IgD-negative memory B cell (primary cell): ENCODE results near the gene UBE2V1. TPM values are rescaled to one million over a fixed set of nuclear protein-coding genes. Genes with fewer than 3 reads are reported as not detected.
"Not testable (repeated sequence)": the region's sequence is repeated elsewhere in the genome, so short reads cannot be mapped to it uniquely, and the experiment has no call there.

ENCODE experiments used
- H3K27ac Mint-ChIP-seq, 3 donors: one replicate each; pipeline ENCODE4 v1.8.0; 2020 to 2022; ENCODE audit warnings: mild to moderate bottlenecking in 3 of 3, mixed read lengths in 3 of 3, moderate library complexity in 1 of 3
- H3K27me3 Mint-ChIP-seq: one replicate; pipeline ENCODE4 v1.8.0; 2021; ENCODE audit warnings: mixed read lengths
- H3K36me3 Mint-ChIP-seq: one replicate; pipeline ENCODE4 v1.8.0; 2020; ENCODE audit warnings: mild to moderate bottlenecking, mixed read lengths
- H3K4me1 Mint-ChIP-seq, 3 donors: one replicate each; pipeline ENCODE4 v1.8.0; 2020 to 2022; ENCODE audit warnings: mixed read lengths in 3 of 3, mild to moderate bottlenecking in 1 of 3
- H3K4me3 Mint-ChIP-seq, 4 donors: one replicate each; pipeline ENCODE4 v1.8.0; 2020 to 2022; ENCODE audit warnings: mild to moderate bottlenecking in 4 of 4, mixed read lengths in 4 of 4, moderate library complexity in 3 of 4
- H3K9me3 Mint-ChIP-seq, 3 donors: one replicate each; pipeline ENCODE4 v1.8.0; 2020 to 2021; ENCODE audit warnings: mixed read lengths in 3 of 3, mild to moderate bottlenecking in 1 of 3
- polyA plus RNA-seq: library from polyadenylated mRNA; unstranded; fragments of 300-500 nt; fragmentation: Illumina TruSeq; gene quantifications from one replicate; pipeline ENCODE4 v1.2.3, GENCODE V29; 2021

Gene UBE2V1
- polyA plus RNA-seq, 1 donor from 2014 or later = 125 TPM

GRCh38 chr20:50141811-50142561 is 29.0 kb upstream of the UBE2V1 start:
- H3K4me1 Mint-ChIP-seq = peaks cover 6 to 16% (median 10%) of the 10 kb centered on the region in 3 donors
- H3K27ac Mint-ChIP-seq = no peak overlapping the region
- H3K36me3 Mint-ChIP-seq = peaks cover 3% of the 10 kb centered on the region
- H3K27me3 Mint-ChIP-seq = no peaks in the 10 kb centered on the region
- H3K4me3 Mint-ChIP-seq = no peak overlapping the region
- no peaks in the 10 kb centered on the region for H3K9me3 Mint-ChIP-seq

GRCh38 chr20:50141018-50141675 is 28.2 kb upstream of the UBE2V1 start:
- Mint-ChIP-seq H3K4me1 (peaks cover 0 to 8% (median 2%) of the 10 kb centered on the region in 3 donors), H3K27me3 (no peaks in the 10 kb centered on the region), H3K4me3 (no peak overlapping the region), H3K9me3 (no peaks in the 10 kb centered on the region), H3K36me3 (peaks cover 3% of the 10 kb centered on the region), H3K27ac (no peak overlapping the region)

GRCh38 chr20:50140339-50140859 is 27.4 kb upstream of the UBE2V1 start:
- no peaks in the 10 kb centered on the region for H3K27me3 Mint-ChIP-seq
- H3K4me1 Mint-ChIP-seq = peaks cover 0 to 5% (median 0%) of the 10 kb centered on the region in 3 donors
- no peak overlapping the region for H3K4me3 Mint-ChIP-seq
- H3K27ac Mint-ChIP-seq = no peak overlapping the region
- H3K9me3 Mint-ChIP-seq = no peaks in the 10 kb centered on the region
- peaks cover 3% of the 10 kb centered on the region for H3K36me3 Mint-ChIP-seq

GRCh38 chr20:50138479-50139393 is 25.8 kb upstream of the UBE2V1 start:
- Mint-ChIP-seq H3K36me3 (peaks cover 3% of the 10 kb centered on the region), H3K4me1 (peaks cover 0 to 5% (median 0%) of the 10 kb centered on the region in 3 donors), H3K27me3 (no peaks in the 10 kb centered on the region), H3K27ac (no peak overlapping the region), H3K9me3 (no peaks in the 10 kb centered on the region), H3K4me3 (no peak overlapping the region)

GRCh38 chr20:50138120-50138478 is 25.1 kb upstream of the UBE2V1 start:
- Mint-ChIP-seq H3K9me3 (no peaks in the 10 kb centered on the region), H3K4me1 (peaks cover 0 to 5% (median 0%) of the 10 kb centered on the region in 3 donors), H3K27ac (no peak overlapping the region), H3K4me3 (no peak overlapping the region), H3K36me3 (peaks cover 3% of the 10 kb centered on the region), H3K27me3 (no peaks in the 10 kb centered on the region)

GRCh38 chr20:50137702-50138101 is 24.8 kb upstream of the UBE2V1 start:
- H3K4me1 Mint-ChIP-seq, H3K4me3 Mint-ChIP-seq, H3K36me3 Mint-ChIP-seq, H3K9me3 Mint-ChIP-seq, H3K27ac Mint-ChIP-seq, H3K27me3 Mint-ChIP-seq: not testable (repeated sequence)

GRCh38 chr20:50136822-50137599 is 24.1 kb upstream of the UBE2V1 start:
- Mint-ChIP-seq H3K27ac (no peak overlapping the region), H3K27me3 (no peaks in the 10 kb centered on the region), H3K4me3 (no peak overlapping the region), H3K9me3 (no peaks in the 10 kb centered on the region), H3K36me3 (peaks cover 3% of the 10 kb centered on the region), H3K4me1 (peaks cover 0 to 3% (median 0%) of the 10 kb centered on the region in 3 donors)

- not testable (repeated sequence) for H3K9me3 Mint-ChIP-seq, H3K4me1 Mint-ChIP-seq, H3K36me3 Mint-ChIP-seq, H3K4me3 Mint-ChIP-seq, H3K27me3 Mint-ChIP-seq, H3K27ac Mint-ChIP-seq
Measured at GRCh38 chr20:50135157-50135556, 22.2 kb upstream of the UBE2V1 start.

- Mint-ChIP-seq H3K27ac (no peak overlapping the region), H3K27me3 (no peaks in the 10 kb centered on the region), H3K36me3 (peaks cover 5% of the 10 kb centered on the region), H3K4me3 (no peak overlapping the region), H3K4me1 (peaks cover 0 to 1% (median 0%) of the 10 kb centered on the region in 3 donors), H3K9me3 (no peaks in the 10 kb centered on the region)
Measured at GRCh38 chr20:50133474-50134217, 20.7 kb upstream of the UBE2V1 start.

GRCh38 chr20:50133041-50133440 is 20.1 kb upstream of the UBE2V1 start:
- Mint-ChIP-seq H3K4me3 (no peak overlapping the region), H3K9me3 (no peaks in the 10 kb centered on the region), H3K36me3 (peaks cover 5% of the 10 kb centered on the region), H3K4me1 (peaks cover 0 to 1% (median 0%) of the 10 kb centered on the region in 3 donors), H3K27ac (no peak overlapping the region), H3K27me3 (no peaks in the 10 kb centered on the region)

- peaks cover 0 to under 1% (median 0%) of the 10 kb centered on the region in 3 donors for H3K4me1 Mint-ChIP-seq
- no peaks in the 10 kb centered on the region for H3K27me3 Mint-ChIP-seq
- H3K36me3 Mint-ChIP-seq = peaks cover 6% of the 10 kb centered on the region
- H3K9me3 Mint-ChIP-seq = no peaks in the 10 kb centered on the region
- peak overlapping the region in 1 of 4 donors; percentile 73 for H3K4me3 Mint-ChIP-seq
- no peak overlapping the region for H3K27ac Mint-ChIP-seq
Measured at GRCh38 chr20:50130995-50131394, 18.0 kb upstream of the UBE2V1 start.

- peak overlapping the region in 1 of 3 donors; percentile 46 for H3K27ac Mint-ChIP-seq
- H3K4me1 Mint-ChIP-seq = no peaks in the 10 kb centered on the region
- no peaks in the 10 kb centered on the region for H3K9me3 Mint-ChIP-seq
- peak overlapping the region in 1 of 4 donors; percentile 21 for H3K4me3 Mint-ChIP-seq
- no peaks in the 10 kb centered on the region for H3K27me3 Mint-ChIP-seq
- H3K36me3 Mint-ChIP-seq = peaks cover 6% of the 10 kb centered on the region
Measured at GRCh38 chr20:50130356-50130723, 17.4 kb upstream of the UBE2V1 start.

- no peak overlapping the region for H3K4me3 Mint-ChIP-seq
- peak overlapping the region in 1 of 3 donors; percentile 46 for H3K27ac Mint-ChIP-seq
- H3K27me3 Mint-ChIP-seq = no peaks in the 10 kb centered on the region
- peaks cover 9% of the 10 kb centered on the region for H3K36me3 Mint-ChIP-seq
- H3K9me3 Mint-ChIP-seq = no peaks in the 10 kb centered on the region
- peaks cover 0 to 2% (median 0%) of the 10 kb centered on the region in 3 donors for H3K4me1 Mint-ChIP-seq
Measured at GRCh38 chr20:50129662-50130355, 16.9 kb upstream of the UBE2V1 start.
